Measurements from ENCODE around the gene PHACTR1. TPM values are rescaled to one million over a fixed set of nuclear protein-coding genes. Genes with fewer than 3 reads are reported as not detected.

The PHACTR1 gene
- total RNA-seq, 2 experiments from 2014 or later, result 1.3 to 2.3 TPM

DNA sequence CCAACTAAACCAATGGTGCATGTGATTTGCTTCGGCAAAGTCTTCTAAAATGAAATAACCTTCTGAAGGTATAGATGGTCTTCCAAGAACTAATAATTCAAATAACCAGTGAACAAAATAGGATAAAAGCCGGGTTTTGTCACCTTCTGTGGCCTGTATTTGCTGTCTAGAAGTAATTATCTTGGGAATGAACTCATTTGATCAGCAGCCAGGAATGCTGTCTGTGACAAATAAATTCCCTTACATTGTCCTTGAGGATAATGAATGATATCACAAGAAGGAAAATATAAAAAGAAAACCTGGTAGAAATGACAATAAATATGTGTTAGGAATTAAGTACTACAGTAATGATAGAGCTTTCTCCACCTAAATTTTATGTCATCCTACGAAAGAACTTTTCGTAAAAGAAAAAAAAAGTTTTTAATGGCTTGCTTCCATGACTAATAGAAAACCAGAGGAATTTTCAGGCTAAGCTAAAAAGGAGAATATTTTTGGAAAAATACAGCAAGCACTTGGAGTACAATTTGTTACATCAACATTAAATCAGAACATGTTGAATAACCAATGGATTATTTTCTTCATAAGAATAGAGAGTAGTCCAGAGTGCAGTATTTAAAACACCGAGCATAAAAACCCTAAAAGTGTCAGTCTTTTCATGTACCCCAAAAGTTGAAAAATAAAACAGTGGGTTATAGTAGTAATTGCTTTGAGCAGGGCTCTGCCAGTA lies 364.1 kb downstream of the PHACTR1 start:
- Mint-ChIP-seq H3K4me1 (ENCODE audit: low read depth) (no peaks in the 10 kb centered on the region), H3K4me3 (no peak overlapping the region), H3K27ac (no peak overlapping the region), H3K9me3 (no peaks in the 10 kb centered on the region), H3K27me3 (peaks cover 13% of the 10 kb centered on the region), H3K36me3 (ENCODE audit: low read depth) (no peaks in the 10 kb centered on the region)
- H3K9me3 ChIP-seq (ENCODE audit: control insufficient read depth in 1 of 2, insufficient read depth in 1 of 2, low read length in 2 of 2), result no peaks in the 10 kb centered on the region
- ATAC-seq (ENCODE audit: poor library complexity) (no peak), DNase-seq (no peak)
- H3K27ac ChIP-seq (ENCODE audit: low read depth in 1 of 2, low read length in 2 of 2), result no peak overlapping the region
- intact Hi-C loops (cut with DNase I, micrococcal nuclease), result no loop called here
- TF ChIP-seq, protein P1, sequence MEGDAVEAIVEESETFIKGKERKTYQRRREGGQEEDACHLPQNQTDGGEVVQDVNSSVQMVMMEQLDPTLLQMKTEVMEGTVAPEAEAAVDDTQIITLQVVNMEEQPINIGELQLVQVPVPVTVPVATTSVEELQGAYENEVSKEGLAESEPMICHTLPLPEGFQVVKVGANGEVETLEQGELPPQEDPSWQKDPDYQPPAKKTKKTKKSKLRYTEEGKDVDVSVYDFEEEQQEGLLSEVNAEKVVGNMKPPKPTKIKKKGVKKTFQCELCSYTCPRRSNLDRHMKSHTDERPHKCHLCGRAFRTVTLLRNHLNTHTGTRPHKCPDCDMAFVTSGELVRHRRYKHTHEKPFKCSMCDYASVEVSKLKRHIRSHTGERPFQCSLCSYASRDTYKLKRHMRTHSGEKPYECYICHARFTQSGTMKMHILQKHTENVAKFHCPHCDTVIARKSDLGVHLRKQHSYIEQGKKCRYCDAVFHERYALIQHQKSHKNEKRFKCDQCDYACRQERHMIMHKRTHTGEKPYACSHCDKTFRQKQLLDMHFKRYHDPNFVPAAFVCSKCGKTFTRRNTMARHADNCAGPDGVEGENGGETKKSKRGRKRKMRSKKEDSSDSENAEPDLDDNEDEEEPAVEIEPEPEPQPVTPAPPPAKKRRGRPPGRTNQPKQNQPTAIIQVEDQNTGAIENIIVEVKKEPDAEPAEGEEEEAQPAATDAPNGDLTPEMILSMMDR (IDR thresholded peaks at IDR 0.05), result no peak
- H3K4me1 ChIP-seq (ENCODE audit: insufficient read depth, low read length), result no peaks in the 10 kb centered on the region
- ChIA-PET POLR2A (no interaction called here), CTCF (no interaction called here)
- no peaks in the 10 kb centered on the region for H3K36me3 ChIP-seq (ENCODE audit: insufficient read depth, low read length)
- H3K4me3 ChIP-seq (ENCODE audit: low read length), result no peak overlapping the region
- peaks cover 0 to 10% of the 10 kb centered on the region in 2 experiments for H3K27me3 ChIP-seq (ENCODE audit: control insufficient read depth in 1 of 2, insufficient read depth in 2 of 2, low read length in 2 of 2)

DNA sequence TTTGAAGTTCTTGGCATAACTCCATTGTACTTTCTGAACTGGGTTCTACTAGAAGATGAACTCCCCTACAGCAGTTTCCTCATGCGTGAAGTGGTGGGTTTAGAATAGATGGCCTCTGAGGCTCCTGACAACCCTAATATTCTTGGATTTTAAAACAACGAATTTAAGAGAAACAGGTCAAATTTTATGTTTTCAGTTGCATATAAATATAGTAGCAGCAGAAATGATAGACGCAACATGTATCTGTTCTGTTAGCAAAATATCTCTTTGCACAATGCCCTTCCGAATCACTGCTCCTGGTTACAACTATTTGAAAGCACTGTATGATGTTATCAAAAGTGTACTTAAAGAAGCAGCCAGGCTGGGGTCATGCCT lies 364.6 kb downstream of the PHACTR1 start:
- H3K27me3 Mint-ChIP-seq, result peaks cover 13% of the 10 kb centered on the region
- intact Hi-C loops (cut with DNase I, micrococcal nuclease), result no loop called here
- H3K9me3 Mint-ChIP-seq, result no peaks in the 10 kb centered on the region
- H3K4me1 Mint-ChIP-seq (ENCODE audit: low read depth), result no peaks in the 10 kb centered on the region
- Histone ChIP-seq H3K4me3 (ENCODE audit: low read length) (no peak overlapping the region), H3K27ac (ENCODE audit: low read depth in 1 of 2, low read length in 2 of 2) (no peak overlapping the region), H3K36me3 (ENCODE audit: insufficient read depth, low read length) (no peaks in the 10 kb centered on the region), H3K4me1 (ENCODE audit: insufficient read depth, low read length) (no peaks in the 10 kb centered on the region), H3K27me3 (ENCODE audit: control insufficient read depth in 1 of 2, insufficient read depth in 2 of 2, low read length in 2 of 2) (peaks cover 0 to 8% of the 10 kb centered on the region in 2 experiments), H3K9me3 (ENCODE audit: control insufficient read depth in 1 of 2, insufficient read depth in 1 of 2, low read length in 2 of 2) (no peaks in the 10 kb centered on the region)
- TF ChIP-seq, protein P1 (IDR thresholded peaks at IDR 0.05), result no peak
- ChIA-PET CTCF (no interaction called here), POLR2A (no interaction called here)
- no peak overlapping the region for H3K4me3 Mint-ChIP-seq
- ATAC-seq (ENCODE audit: poor library complexity) (no peak), DNase-seq (no peak)
- no peaks in the 10 kb centered on the region for H3K36me3 Mint-ChIP-seq (ENCODE audit: low read depth)
- no peak overlapping the region for H3K27ac Mint-ChIP-seq

DNA sequence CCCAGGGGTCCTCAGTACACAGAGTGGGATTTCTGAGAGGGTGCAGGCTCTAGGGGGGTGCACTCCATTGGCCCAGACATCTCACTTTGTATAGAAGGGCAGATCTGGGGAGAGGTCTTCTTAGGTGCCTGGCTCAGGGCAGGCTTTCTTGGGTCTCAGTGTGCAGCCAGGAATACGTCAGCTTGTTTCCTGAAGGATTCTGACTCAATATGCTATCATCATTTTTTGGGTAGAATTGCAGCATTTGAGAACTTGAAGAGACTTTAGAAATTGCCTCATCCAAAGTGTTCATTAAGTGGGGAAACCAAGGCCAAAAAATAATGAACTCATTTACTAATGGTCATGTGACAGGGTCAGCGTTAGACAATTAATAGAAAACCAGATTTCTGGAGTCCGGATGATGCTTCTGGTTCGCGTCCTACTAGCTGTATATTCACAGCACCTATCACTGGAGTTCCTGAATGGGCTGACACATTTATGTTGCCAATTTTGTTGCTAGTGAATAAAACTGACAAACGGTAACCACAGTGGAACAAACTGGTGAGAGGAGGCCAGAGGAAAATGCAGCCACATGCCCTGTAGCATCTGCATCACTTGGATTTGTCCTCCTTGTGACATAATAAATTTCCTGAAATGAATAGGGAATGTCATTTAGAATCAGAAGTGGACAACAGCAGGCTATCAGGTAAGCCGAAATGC lies 372.9 kb downstream of the PHACTR1 start:
- no peaks in the 10 kb centered on the region for H3K36me3 ChIP-seq (ENCODE audit: insufficient read depth, low read length)
- ATAC-seq (ENCODE audit: poor library complexity) (no peak), DNase-seq (no peak)
- no peak overlapping the region for H3K4me3 ChIP-seq (ENCODE audit: low read length)
- Mint-ChIP-seq H3K4me3 (no peak overlapping the region), H3K36me3 (ENCODE audit: low read depth) (no peaks in the 10 kb centered on the region), H3K27me3 (no peaks in the 10 kb centered on the region), H3K9me3 (no peaks in the 10 kb centered on the region), H3K27ac (no peak overlapping the region), H3K4me1 (ENCODE audit: low read depth) (no peaks in the 10 kb centered on the region)
- H3K9me3 ChIP-seq (ENCODE audit: control insufficient read depth in 1 of 2, insufficient read depth in 1 of 2, low read length in 2 of 2), result no peaks in the 10 kb centered on the region
- TF ChIP-seq, protein P1 (IDR thresholded peaks at IDR 0.05), result no peak
- no peaks in the 10 kb centered on the region for H3K27me3 ChIP-seq (ENCODE audit: control insufficient read depth in 1 of 2, insufficient read depth in 2 of 2, low read length in 2 of 2)
- intact Hi-C loops (cut with DNase I, micrococcal nuclease), result no loop called here
- H3K27ac ChIP-seq (ENCODE audit: low read depth in 1 of 2, low read length in 2 of 2), result no peak overlapping the region
- H3K4me1 ChIP-seq (ENCODE audit: insufficient read depth, low read length), result no peaks in the 10 kb centered on the region
- ChIA-PET CTCF (no interaction called here), POLR2A (interaction anchor here (0.6 kb wide), 1 partner anchor 14 kb away, joined by 3 read pairs; no protein-coding TSS in a partner anchor)

Measured in CD4-positive, alpha-beta T cell (primary cell).